H1 (cell line): ENCODE measurements around the gene FAM167B.

Experiments used
- CTCF ChIP-seq, 3 experiments: IDR thresholded peaks; 1 replicate in 2 of 3; 2 replicates in 1 of 3; pipeline versions ENCODE4 v1.5.1 to v1.6.1; 2011; ENCODE audit warnings: low read length in 3 of 3, mild to moderate bottlenecking in 3 of 3, inconsistent platforms in 2 of 3, low read depth in 1 of 3, moderate library complexity in 1 of 3; ENCODE audit not compliant: insufficient read depth in 1 of 3; ENCODE audit errors: control extremely low read depth in 1 of 3
- EZH2 ChIP-seq: fragments of 200-600 bp; sonication (generic); IDR thresholded peaks from 2 replicates; pipeline ENCODE4 v1.7.1; 2012; ENCODE audit warnings: low read depth, mild to moderate bottlenecking, moderate library complexity, low read length, inconsistent platforms; ENCODE audit not compliant: severe bottlenecking
- POLR2AphosphoS5 ChIP-seq: IDR thresholded peaks from 2 replicates; pipeline ENCODE4 v1.6.1; 2011; ENCODE audit warnings: low read depth, low read length
- RXRA ChIP-seq: IDR thresholded peaks from 2 replicates; pipeline ENCODE4 v1.6.1; 2011; ENCODE audit warnings: low read depth, mild to moderate bottlenecking, low read length, moderate library complexity; ENCODE audit not compliant: insufficient read depth

GRCh38 chr1:32285658-32286057, 38.6 kb downstream of the FAM167B start:
- TF ChIP-seq CTCF (IDR thresholded peaks at IDR 0.05; ENCODE audit: control extremely low read depth in 1 of 3, insufficient read depth in 1 of 3, low read depth in 1 of 3, low read length in 3 of 3) (no peak), POLR2AphosphoS5 (no peak), RXRA (no peak), EZH2 (no peak)
